Loucy (cell line): ENCODE measurements around the gene SNRPB.

ENCODE experiments used
- EZH2phosphoT487 ChIP-seq: fragments of 200-600 bp; IDR thresholded peaks from 2 replicates; pipeline ENCODE4 v1.6.1; 2018; ENCODE audit warnings: antibody characterized with exemption, mild to moderate bottlenecking, moderate library complexity, borderline replicate concordance
- TF ChIP-seq, protein P1 (sequence below): fragments of 200-600 bp; sonication (generic); conservative IDR thresholded peaks from 2 replicates; pipeline ENCODE4 v1.5.1; 2014; ENCODE audit warnings: mild to moderate bottlenecking, antibody characterized with exemption, low read length

DNA sequence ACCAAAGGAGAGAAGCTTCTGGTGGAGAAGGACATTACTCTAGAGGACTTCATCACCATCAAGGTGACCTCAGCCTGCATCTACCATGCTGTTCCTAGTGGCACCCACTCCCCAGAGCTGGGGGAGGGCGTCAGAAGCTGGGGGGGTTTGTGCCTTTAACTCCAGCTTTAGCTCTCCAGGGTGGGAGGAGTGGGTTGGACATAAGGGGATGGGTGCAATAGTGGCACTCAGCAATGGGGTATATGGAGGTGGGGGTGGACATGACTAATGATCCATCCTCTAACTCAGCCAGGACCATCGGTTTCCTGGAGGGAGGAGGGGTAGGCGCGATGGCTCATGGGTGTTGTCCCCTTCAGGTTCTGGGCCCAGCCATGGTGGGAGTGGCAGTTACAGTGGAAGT, 40.1 kb downstream of the SNRPB start:
- no peak for TF ChIP-seq EZH2phosphoT487
- TF ChIP-seq, protein P1, sequence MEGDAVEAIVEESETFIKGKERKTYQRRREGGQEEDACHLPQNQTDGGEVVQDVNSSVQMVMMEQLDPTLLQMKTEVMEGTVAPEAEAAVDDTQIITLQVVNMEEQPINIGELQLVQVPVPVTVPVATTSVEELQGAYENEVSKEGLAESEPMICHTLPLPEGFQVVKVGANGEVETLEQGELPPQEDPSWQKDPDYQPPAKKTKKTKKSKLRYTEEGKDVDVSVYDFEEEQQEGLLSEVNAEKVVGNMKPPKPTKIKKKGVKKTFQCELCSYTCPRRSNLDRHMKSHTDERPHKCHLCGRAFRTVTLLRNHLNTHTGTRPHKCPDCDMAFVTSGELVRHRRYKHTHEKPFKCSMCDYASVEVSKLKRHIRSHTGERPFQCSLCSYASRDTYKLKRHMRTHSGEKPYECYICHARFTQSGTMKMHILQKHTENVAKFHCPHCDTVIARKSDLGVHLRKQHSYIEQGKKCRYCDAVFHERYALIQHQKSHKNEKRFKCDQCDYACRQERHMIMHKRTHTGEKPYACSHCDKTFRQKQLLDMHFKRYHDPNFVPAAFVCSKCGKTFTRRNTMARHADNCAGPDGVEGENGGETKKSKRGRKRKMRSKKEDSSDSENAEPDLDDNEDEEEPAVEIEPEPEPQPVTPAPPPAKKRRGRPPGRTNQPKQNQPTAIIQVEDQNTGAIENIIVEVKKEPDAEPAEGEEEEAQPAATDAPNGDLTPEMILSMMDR, result no peak
